OCI-LY7 (cell line): ENCODE results near the gene TDRD12. TPM values are rescaled to one million over a fixed set of nuclear protein-coding genes. Genes with fewer than 3 reads are reported as not detected.

Experiments used
- BruUV-seq: library from RNA; stranded (reverse); fragments of 400-500 nt; replicated peaks from 2 replicates; lab custom pipeline; 2021; lab: Mats Ljungman, UMichigan
- CTCF ChIA-PET: fragments of 300-600 bp; sonication (Branson Sonifier 250); formaldehyde crosslinking; loops from one replicate; lab custom pipeline; 2022; ENCODE audit warnings: antibody characterized with exemption; ENCODE audit not compliant: unreplicated experiment; lab: Charles Lee
- POLR2A ChIA-PET: fragments of 300-600 bp; sonication (Branson Sonifier 250); formaldehyde crosslinking; loops from one replicate; lab custom pipeline; 2022; ENCODE audit warnings: antibody characterized with exemption; lab: Charles Lee
- DNase-seq: peaks from one replicate; pipeline ENCODE4 v3.0.0-alpha.2; 2015; ENCODE audit warnings: low spot score
- H2AFZ ChIP-seq: fragments of 200-600 bp; sonication (generic), shearing (Covaris generic); 2 replicates; pipeline ENCODE4 v1.6.1; 2014; ENCODE audit warnings: mild to moderate bottlenecking, antibody characterized with exemption, low read length, moderate library complexity
- H3K27ac ChIP-seq: fragments of 200-600 bp; sonication (generic); 2 replicates; pipeline ENCODE4 v1.5.1; 2014; ENCODE audit warnings: mixed run types, low read depth, mild to moderate bottlenecking, moderate library complexity, low read length, inconsistent platforms; ENCODE audit not compliant: poor library complexity, severe bottlenecking
- H3K36me3 ChIP-seq: fragments of 200-600 bp; sonication (generic); 2 replicates; pipeline ENCODE4 v1.6.1; 2014; ENCODE audit warnings: mild to moderate bottlenecking, antibody characterized with exemption, low read length, moderate library complexity, mixed read lengths; ENCODE audit not compliant: insufficient read depth
- H3K4me1 ChIP-seq: fragments of 200-600 bp; sonication (generic); 2 replicates; pipeline ENCODE4 v1.5.1; 2014; ENCODE audit warnings: mild to moderate bottlenecking, low read length; ENCODE audit not compliant: insufficient read depth, poor library complexity, severe bottlenecking
- H3K4me2 ChIP-seq: fragments of 200-600 bp; sonication (generic); 2 replicates; pipeline ENCODE4 v1.6.1; 2014; ENCODE audit warnings: mild to moderate bottlenecking, low read length
- H3K4me3 ChIP-seq: fragments of 200-600 bp; sonication (generic); 2 replicates; pipeline ENCODE4 v1.5.1; 2014; ENCODE audit warnings: mild to moderate bottlenecking, low read depth, low read length; ENCODE audit not compliant: poor library complexity, severe bottlenecking
- H3K79me2 ChIP-seq: fragments of 200-600 bp; sonication (generic); 2 replicates; pipeline ENCODE4 v1.6.1; 2016; ENCODE audit warnings: low read depth, mild to moderate bottlenecking, low read length, moderate library complexity, mixed read lengths; ENCODE audit not compliant: insufficient read depth
- H3K9me2 ChIP-seq: fragments of 200-600 bp; sonication (generic); 2 replicates; pipeline ENCODE4 v1.6.1; 2016; ENCODE audit warnings: mild to moderate bottlenecking, low read length, mixed read lengths; ENCODE audit not compliant: insufficient read depth
- H3K9me3 ChIP-seq: fragments of 200-600 bp; sonication (generic); 2 replicates; pipeline ENCODE4 v1.6.1; 2014; ENCODE audit warnings: mild to moderate bottlenecking, mixed run types, low read length, mixed read lengths
- H4K20me1 ChIP-seq: fragments of 200-600 bp; sonication (generic); 2 replicates; pipeline ENCODE4 v1.6.1; 2014; ENCODE audit warnings: mild to moderate bottlenecking, antibody characterized with exemption, low read length, moderate library complexity, mixed read lengths; ENCODE audit not compliant: insufficient read depth
- EZH2phosphoT487 ChIP-seq: fragments of 200-600 bp; sonication (generic); IDR thresholded peaks from 2 replicates; pipeline ENCODE4 v1.6.1; 2018; ENCODE audit warnings: low read depth, borderline replicate concordance, mild to moderate bottlenecking, mixed run types, antibody characterized with exemption, low read length, moderate library complexity, mixed read lengths
- intact Hi-C: fragments of 100-400 bp; cut with micrococcal nuclease; formaldehyde crosslinking; loops from one replicate; pipeline ENCODE4 v1.10.0; 2022; ENCODE audit not compliant: unreplicated experiment
- total RNA-seq, 2 experiments: library from RNA; depleted of rRNA in 1 of 2; stranded (reverse); fragments of >200 nt in 1 of 2; shearing (Covaris generic) in 1 of 2; gene quantifications; 2 replicates each; pipeline ENCODE4 v1.2.3, GENCODE V29; 2014 to 2022
- TF ChIP-seq, protein P1 (sequence below): fragments of 200-600 bp; sonication (generic); conservative IDR thresholded peaks from 2 replicates; pipeline ENCODE4 v1.5.1; 2014; ENCODE audit warnings: mild to moderate bottlenecking, antibody characterized with exemption, low read length, moderate library complexity, mixed read lengths

Gene TDRD12
- total RNA-seq, 2 experiments from 2014 or later = not detected

DNA sequence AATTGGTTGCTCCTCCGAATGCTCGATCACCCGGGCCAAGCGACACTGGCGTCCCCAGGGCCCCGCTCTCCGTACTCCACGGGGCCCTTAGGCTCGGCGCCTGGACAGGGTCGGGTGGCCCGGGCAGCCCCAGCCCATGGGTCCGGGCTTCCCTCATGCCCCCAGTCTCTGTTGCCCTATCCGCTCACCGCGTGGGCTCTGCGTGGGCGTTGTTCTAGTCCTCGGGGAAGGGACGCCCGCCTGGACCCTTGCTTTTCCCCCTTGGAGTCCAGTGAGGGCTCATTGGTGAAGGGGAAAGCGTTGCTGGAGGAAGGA lies 1.3 kb downstream of the TDRD12 start:
- Histone ChIP-seq H2AFZ (no peak overlapping the region), H3K36me3 (no peaks in the 10 kb centered on the region), H3K4me2 (no peak overlapping the region), H3K4me3 (no peak overlapping the region), H4K20me1 (no peaks in the 10 kb centered on the region), H3K27ac (no peak overlapping the region), H3K9me2 (no peaks in the 10 kb centered on the region), H3K4me1 (no peaks in the 10 kb centered on the region), H3K9me3 (no peaks in the 10 kb centered on the region), H3K79me2 (no peaks in the 10 kb centered on the region)
- POLR2A ChIA-PET = no interaction called here
- DNase-seq = no peak
- no peak for TF ChIP-seq EZH2phosphoT487
- TF ChIP-seq, protein P1, sequence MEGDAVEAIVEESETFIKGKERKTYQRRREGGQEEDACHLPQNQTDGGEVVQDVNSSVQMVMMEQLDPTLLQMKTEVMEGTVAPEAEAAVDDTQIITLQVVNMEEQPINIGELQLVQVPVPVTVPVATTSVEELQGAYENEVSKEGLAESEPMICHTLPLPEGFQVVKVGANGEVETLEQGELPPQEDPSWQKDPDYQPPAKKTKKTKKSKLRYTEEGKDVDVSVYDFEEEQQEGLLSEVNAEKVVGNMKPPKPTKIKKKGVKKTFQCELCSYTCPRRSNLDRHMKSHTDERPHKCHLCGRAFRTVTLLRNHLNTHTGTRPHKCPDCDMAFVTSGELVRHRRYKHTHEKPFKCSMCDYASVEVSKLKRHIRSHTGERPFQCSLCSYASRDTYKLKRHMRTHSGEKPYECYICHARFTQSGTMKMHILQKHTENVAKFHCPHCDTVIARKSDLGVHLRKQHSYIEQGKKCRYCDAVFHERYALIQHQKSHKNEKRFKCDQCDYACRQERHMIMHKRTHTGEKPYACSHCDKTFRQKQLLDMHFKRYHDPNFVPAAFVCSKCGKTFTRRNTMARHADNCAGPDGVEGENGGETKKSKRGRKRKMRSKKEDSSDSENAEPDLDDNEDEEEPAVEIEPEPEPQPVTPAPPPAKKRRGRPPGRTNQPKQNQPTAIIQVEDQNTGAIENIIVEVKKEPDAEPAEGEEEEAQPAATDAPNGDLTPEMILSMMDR = no peak
- BruUV-seq = no TSS peak
- CTCF ChIA-PET = no interaction called here
- intact Hi-C loops = no loop called here

DNA sequence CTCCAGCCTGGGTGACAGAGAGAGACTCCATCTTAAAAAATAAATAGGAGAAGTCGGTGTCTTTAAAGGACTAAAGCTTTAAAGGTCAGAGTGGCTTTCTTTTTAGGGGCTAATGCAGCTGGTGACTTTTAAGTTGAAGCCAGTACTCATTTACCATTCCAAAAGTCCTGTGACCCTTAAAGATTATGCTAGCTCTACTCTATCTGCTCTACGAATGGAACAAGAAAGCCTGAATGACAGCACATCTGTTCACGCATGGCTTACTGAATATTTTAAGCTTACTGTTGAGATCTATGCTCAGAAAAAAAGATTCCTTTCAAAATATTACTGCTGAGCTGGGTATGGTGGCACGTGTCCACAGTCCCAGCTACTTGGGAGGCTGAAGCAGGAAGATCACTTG lies 16.4 kb downstream of the TDRD12 start:
- no peaks in the 10 kb centered on the region for H3K9me3 ChIP-seq
- DNase-seq = no peak
- no peak overlapping the region for H3K4me3 ChIP-seq
- H3K4me2 ChIP-seq = no peak overlapping the region
- TF ChIP-seq, protein P1 = no peak
- no peak for TF ChIP-seq EZH2phosphoT487
- H3K27ac ChIP-seq = no peak overlapping the region
- ChIA-PET CTCF (no interaction called here), POLR2A (interaction anchor here (0.6 kb wide), 1 partner anchor 198 kb away, joined by 3 read pairs; no protein-coding TSS in a partner anchor)
- H3K36me3 ChIP-seq = no peaks in the 10 kb centered on the region
- BruUV-seq = no TSS peak
- H3K79me2 ChIP-seq = no peaks in the 10 kb centered on the region
- H3K9me2 ChIP-seq = no peaks in the 10 kb centered on the region
- intact Hi-C loops = no loop called here
- H4K20me1 ChIP-seq = no peaks in the 10 kb centered on the region
- no peak overlapping the region for H2AFZ ChIP-seq
- no peaks in the 10 kb centered on the region for H3K4me1 ChIP-seq

DNA sequence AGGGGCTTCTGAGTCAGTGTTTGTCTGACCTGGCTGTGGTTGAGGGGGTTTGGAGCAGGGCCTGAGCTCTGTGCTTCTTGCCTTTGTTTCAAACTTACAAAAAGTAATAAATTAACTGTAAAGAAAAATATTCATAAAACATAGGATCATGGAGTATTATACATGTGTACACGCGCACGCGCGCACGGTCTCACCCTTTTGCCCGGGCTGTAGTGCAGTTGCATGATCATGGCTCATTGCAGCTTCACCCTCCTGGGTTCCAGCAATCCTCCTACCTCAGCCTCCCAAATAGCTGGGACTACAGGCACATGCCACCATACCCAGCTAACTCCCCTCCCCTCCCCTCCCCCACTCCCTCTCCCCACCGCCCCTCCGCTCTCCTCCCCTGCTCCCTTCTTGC lies 23.5 kb downstream of the TDRD12 start:
- no peaks in the 10 kb centered on the region for H3K4me1 ChIP-seq
- BruUV-seq = no TSS peak
- ChIA-PET POLR2A (no interaction called here), CTCF (no interaction called here)
- H3K9me2 ChIP-seq = no peaks in the 10 kb centered on the region
- no peaks in the 10 kb centered on the region for H3K9me3 ChIP-seq
- H3K4me2 ChIP-seq = no peak overlapping the region
- H3K4me3 ChIP-seq = no peak overlapping the region
- no peak overlapping the region for H3K27ac ChIP-seq
- no peak overlapping the region for H2AFZ ChIP-seq
- no peaks in the 10 kb centered on the region for H4K20me1 ChIP-seq
- no peaks in the 10 kb centered on the region for H3K79me2 ChIP-seq
- intact Hi-C loops = no loop called here
- TF ChIP-seq, protein P1 = no peak
- no peak for TF ChIP-seq EZH2phosphoT487
- no peak for DNase-seq
- H3K36me3 ChIP-seq = no peaks in the 10 kb centered on the region
